Tibial nerve (tissue), 4 donors: Measurements from ENCODE around the gene LPCAT2.

Experiments
- EP300 ChIP-seq, 2 donors: sonication (generic); formaldehyde crosslinking; IDR thresholded peaks; one replicate each; pipeline ENCODE4 v1.6.1; 2017; ENCODE audit warnings: antibody characterized with exemption in 2 of 2, mild to moderate bottlenecking in 1 of 2
- POLR2A ChIP-seq, 2 donors: fragments of 450-650 bp; IDR thresholded peaks; one replicate each; pipeline ENCODE4 v1.6.1; 2017; ENCODE audit warnings: antibody characterized with exemption in 2 of 2, mild to moderate bottlenecking in 2 of 2, moderate library complexity in 2 of 2
- TF ChIP-seq, protein P1 (sequence below), 5 experiments: fragments of 200-600 bp in 3 of 5; fragments of 450-650 bp in 2 of 5; sonication (generic) in 3 of 5; IDR thresholded peaks; one replicate each; pipeline ENCODE4 v1.5.1; 2016 to 2019; ENCODE audit warnings: antibody characterized with exemption in 5 of 5, mild to moderate bottlenecking in 3 of 5, moderate library complexity in 2 of 5

DNA sequence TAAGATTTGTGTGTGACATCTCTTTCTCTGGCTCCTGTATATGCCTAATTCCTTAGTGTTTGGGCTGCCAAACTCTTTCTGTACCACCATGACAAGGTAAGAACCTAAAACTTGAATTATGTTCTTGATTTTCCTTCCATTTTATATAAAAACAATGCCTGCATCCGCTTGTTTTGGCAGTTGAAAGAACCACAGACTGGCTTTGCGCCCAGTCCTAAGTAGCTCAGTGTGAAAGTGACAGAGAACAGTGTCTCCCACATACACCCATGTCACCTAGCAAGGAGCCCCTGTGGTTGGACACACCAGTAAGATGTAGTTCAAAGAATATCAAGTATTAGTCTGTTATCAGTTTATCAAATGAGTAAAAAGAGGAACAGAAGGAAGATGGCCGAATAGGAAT, 106.2 kb downstream of the LPCAT2 start:
- TF ChIP-seq POLR2A (IDR thresholded peaks at IDR 0.05): no peak
- TF ChIP-seq, protein P1, sequence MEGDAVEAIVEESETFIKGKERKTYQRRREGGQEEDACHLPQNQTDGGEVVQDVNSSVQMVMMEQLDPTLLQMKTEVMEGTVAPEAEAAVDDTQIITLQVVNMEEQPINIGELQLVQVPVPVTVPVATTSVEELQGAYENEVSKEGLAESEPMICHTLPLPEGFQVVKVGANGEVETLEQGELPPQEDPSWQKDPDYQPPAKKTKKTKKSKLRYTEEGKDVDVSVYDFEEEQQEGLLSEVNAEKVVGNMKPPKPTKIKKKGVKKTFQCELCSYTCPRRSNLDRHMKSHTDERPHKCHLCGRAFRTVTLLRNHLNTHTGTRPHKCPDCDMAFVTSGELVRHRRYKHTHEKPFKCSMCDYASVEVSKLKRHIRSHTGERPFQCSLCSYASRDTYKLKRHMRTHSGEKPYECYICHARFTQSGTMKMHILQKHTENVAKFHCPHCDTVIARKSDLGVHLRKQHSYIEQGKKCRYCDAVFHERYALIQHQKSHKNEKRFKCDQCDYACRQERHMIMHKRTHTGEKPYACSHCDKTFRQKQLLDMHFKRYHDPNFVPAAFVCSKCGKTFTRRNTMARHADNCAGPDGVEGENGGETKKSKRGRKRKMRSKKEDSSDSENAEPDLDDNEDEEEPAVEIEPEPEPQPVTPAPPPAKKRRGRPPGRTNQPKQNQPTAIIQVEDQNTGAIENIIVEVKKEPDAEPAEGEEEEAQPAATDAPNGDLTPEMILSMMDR (IDR thresholded peaks at IDR 0.05): no peak
- TF ChIP-seq EP300 (IDR thresholded peaks at IDR 0.05): no peak
